ENCODE measurements around the gene ATP5IF1.

DNA sequence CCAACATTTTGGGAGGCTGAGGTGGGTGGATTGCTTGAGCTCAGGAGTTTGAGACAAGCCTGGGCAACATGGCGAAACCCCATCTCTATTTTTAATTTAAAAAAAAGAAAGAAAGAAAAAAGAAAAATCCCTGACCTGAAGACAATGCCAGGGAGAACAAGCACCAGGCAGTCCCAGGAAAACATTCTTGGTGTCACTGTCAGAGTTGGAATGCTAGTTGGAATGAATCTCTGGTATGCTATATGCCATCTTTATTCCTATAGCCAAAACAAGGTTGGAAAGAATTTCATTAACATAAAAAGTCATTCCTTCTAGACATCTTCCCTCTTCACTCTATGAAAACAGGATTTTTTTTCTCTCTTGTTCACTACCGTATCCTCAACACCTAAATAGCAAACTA is 5.9 kb upstream of the ATP5IF1 start:
- TF ChIP-seq POLR2A (IDR thresholded peaks at IDR 0.05; ENCODE audit: low read length) (no peak), GATA1 (IDR thresholded peaks at IDR 0.05; ENCODE audit: low read depth, low read length) (no peak)
